Activated gamma-delta T cell (primary cell): Measurements from ENCODE around the gene HYAL2.
A peak's percentile ranks its signal among the peaks of the same experiment; 100 is the strongest.
"Not testable (repeated sequence)": the region's sequence is repeated elsewhere in the genome, so short reads cannot be mapped to it uniquely, and the experiment has no call there.

Source experiments
- DNase-seq: peaks from one replicate; lab custom pipeline; 2025; lab: John Stamatoyannopoulos, UW

HYAL2 gene

GRCh38 chr3:50312041-50312440 is 10.5 kb downstream of the HYAL2 start:
- not testable (repeated sequence) for DNase-seq

- no peak for DNase-seq
These were observed 17.9 kb downstream of the HYAL2 start for GRCh38 chr3:50304601-50305000.

GRCh38 chr3:50303013-50303815 is 19.3 kb downstream of the HYAL2 start, which contains the start of gene HYAL1:
Gene HYAL1 (minus strand): TSS chr3:50303574. CDS start chr3:50302956, 618 bp downstream.
- no peak for DNase-seq

GRCh38 chr3:50302095-50303012 is 20.2 kb downstream of the HYAL2 start:
- DNase-seq, result no peak

GRCh38 chr3:50300681-50301254 is 21.8 kb downstream of the HYAL2 start:
- DNase-seq, result no peak

GRCh38 chr3:50299929-50300680 is 22.4 kb downstream of the HYAL2 start:
- no peak for DNase-seq

- no peak for DNase-seq
These were observed 23.0 kb downstream of the HYAL2 start for GRCh38 chr3:50299638-50299928.

- DNase-seq, result peak; percentile 98
These were observed 23.5 kb downstream of the HYAL2 start, which contains the start of the genes HYAL3 and NAA80 for GRCh38 chr3:50298836-50299637. Gene HYAL3 (minus strand): TSS chr3:50299405. CDS start chr3:50295602, 3,803 bp downstream. Gene NAA80 (minus strand): TSS chr3:50299405. CDS start chr3:50297463, 1,942 bp downstream.

- no peak for DNase-seq
These were observed 24.4 kb downstream of the HYAL2 start for GRCh38 chr3:50297896-50298725.

GRCh38 chr3:50297384-50297775 is 25.2 kb downstream of the HYAL2 start:
- DNase-seq, result no peak

- DNase-seq, result no peak
These were observed 25.7 kb downstream of the HYAL2 start for GRCh38 chr3:50296721-50297383.

GRCh38 chr3:50295553-50296431 is 26.8 kb downstream of the HYAL2 start:
- DNase-seq, result no peak

GRCh38 chr3:50294492-50295403 is 27.8 kb downstream of the HYAL2 start:
- no peak for DNase-seq

GRCh38 chr3:50294089-50294488 is 28.5 kb downstream of the HYAL2 start:
- DNase-seq, result no peak

GRCh38 chr3:50293079-50293801 is 29.3 kb downstream of the HYAL2 start:
- no peak for DNase-seq
